ENCODE data around the gene KMT5C.
"Not testable (repeated sequence)": the region's sequence is repeated elsewhere in the genome, so short reads cannot be mapped to it uniquely, and the experiment has no call there.

KMT5C gene

DNA sequence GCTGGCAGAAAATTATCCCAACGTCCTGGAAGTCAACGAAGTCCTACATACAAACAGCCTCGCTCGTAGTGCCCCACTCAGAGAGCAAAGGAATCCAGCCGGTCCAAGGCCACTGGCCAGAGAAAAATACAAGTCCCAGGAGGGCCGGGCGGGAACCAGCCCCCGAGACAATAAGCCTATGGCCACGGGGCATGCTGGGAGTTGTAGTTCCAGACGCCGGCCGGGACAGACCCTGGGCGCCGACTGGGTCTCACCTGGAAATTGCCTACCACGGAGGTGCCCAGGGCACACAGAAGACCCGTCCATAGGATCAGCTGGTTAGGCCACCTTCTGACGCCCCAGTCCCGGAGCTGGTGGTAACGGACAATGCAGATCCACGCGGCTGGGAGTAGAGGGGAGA is 19.9 kb upstream of the KMT5C start:
- no peak for DNase-seq (ENCODE audit: low read depth)

DNA sequence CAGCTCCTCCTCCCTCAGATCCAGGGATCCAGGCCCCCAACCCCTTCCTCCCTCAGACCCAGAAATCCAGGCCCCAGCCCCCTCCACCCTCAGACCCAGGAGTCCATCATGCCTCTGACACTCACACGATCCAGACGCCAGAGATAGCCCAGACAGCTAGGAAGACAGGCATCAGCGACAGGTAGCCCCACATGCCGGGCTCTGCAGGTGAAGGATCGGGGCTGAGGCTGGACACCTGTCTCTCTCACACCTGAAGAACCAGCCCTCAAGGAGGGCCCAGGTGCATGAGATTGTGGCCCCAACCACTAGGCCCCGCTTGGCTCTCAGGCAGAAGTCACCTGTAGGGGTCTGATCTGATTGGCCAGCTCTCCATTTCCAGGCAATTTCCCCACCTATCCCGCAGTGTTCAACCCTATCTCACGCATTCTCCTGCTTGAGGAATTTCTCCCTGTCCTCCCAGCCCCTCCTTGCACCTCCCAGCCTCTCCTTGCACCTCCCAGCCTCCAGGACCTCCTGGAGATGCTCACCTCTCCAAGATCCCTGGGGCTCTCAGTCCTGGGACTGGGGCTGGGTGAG is 18.7 kb upstream of the KMT5C start:
- DNase-seq (ENCODE audit: low read depth), result no peak

GRCh38 chr19:55321466-55322137 is 18.1 kb upstream of the KMT5C start:
- DNase-seq (ENCODE audit: low read depth), result no peak

DNA sequence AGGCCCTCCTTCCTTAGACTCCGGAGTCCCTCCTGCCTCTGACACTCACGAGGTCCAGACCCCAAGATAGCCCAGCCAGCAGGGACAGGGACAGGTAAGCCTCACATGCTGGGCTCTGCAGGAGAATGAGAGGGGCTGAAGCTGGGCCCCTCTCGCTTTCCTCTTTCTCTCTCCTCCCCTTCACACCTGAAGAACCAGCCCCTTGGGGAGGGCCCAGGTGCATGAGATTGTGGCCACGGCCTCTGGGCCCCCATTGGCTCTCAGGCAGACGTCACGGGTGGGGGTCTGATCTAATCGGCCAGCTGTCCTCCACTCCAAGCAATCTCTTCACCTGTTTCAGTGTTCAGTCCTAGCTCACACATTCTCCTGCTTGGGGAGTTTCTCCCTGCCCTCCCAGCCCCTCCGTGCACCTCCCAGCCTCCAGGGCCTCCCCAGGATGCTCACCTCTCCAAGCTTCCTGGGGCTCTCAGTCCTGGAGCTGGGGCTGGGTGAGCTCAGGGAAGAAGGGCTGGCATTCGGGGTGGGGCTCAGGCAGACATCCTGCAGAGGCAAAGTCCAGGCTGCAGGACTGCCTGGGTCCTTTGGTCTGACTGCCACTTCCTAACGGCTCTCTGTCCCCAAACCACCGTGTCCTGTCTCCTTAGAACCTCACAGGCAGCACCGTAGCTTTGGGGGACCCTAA is 17.3 kb upstream of the KMT5C start:
- no peak for DNase-seq (ENCODE audit: low read depth)

DNA sequence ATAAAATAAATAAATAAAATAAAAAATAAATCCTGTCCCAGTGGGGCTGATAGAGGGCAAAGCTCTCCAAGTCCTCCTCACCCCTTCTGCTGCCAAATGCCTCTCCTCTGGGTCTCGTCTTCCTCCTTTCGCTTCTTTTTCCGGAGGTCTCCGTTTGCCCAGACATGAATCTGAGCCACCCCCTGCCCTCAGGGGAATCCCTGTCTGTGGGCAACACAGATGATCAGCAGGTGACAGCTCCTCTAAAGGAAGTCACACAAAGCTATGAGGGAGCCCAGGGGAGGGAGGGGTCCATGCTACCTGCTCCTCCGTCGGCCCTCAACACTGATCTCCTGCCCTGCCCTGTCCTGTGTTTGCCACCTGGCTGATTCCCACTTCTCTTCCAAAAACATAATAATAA is 15.0 kb upstream of the KMT5C start:
- DNase-seq (ENCODE audit: low read depth), result no peak

DNA sequence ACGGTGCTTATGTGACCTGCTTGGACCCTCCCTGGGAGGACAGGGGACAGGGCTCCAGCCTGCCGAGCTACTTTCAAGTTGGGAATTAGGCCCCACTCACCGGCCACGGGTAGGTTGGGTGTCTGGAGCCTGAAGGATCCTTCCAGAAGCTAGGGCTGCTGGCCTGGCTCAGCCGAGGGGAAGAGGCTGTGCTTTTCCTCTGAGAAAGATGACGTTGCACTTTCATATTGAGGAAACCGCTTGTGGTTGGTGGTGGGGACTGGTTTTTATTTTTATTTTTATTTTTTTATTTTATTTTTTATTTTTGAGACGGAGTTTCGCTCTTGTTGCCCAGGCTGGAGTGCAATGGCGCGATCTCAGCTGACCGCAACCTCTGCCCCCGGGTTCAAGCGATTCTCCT is 14.5 kb upstream of the KMT5C start, which contains the start of gene TMEM150B:
Gene TMEM150B, minus strand, starts transcription at position 170 of the 400 bp plus-strand sequence. CDS start 4,305 bp downstream, outside the sequence.
- DNase-seq (ENCODE audit: low read depth), result no peak

- DNase-seq (ENCODE audit: low read depth), result not testable (repeated sequence)
Measured at GRCh38 chr19:55328774-55329318, 10.8 kb upstream of the KMT5C start.

- not testable (repeated sequence) for DNase-seq (ENCODE audit: low read depth)
Measured at GRCh38 chr19:55329791-55330190, 9.9 kb upstream of the KMT5C start.

GRCh38 chr19:55333870-55334269 is 5.8 kb upstream of the KMT5C start:
- DNase-seq (ENCODE audit: low read depth), result no peak

DNA sequence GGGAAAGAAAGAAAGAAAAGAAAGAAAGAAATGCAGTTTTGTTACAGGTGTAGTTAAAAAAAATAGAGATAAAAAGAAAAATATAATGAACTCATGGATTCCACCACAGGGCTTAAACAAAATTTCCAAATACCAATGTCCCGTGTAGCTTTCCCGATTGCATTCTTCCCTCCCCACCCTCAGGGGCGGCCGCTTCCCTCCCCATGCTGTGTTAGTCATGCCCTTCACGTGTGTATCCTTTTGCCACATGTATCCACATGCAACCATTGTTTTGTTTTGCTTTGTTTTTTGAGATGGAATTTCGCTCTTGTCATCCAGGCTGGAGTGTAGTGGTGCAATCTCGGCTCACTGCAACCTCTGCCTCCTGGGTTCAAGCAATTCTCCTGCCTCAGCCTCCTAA is 3.6 kb upstream of the KMT5C start:
- DNase-seq (ENCODE audit: low read depth), result no peak

DNA sequence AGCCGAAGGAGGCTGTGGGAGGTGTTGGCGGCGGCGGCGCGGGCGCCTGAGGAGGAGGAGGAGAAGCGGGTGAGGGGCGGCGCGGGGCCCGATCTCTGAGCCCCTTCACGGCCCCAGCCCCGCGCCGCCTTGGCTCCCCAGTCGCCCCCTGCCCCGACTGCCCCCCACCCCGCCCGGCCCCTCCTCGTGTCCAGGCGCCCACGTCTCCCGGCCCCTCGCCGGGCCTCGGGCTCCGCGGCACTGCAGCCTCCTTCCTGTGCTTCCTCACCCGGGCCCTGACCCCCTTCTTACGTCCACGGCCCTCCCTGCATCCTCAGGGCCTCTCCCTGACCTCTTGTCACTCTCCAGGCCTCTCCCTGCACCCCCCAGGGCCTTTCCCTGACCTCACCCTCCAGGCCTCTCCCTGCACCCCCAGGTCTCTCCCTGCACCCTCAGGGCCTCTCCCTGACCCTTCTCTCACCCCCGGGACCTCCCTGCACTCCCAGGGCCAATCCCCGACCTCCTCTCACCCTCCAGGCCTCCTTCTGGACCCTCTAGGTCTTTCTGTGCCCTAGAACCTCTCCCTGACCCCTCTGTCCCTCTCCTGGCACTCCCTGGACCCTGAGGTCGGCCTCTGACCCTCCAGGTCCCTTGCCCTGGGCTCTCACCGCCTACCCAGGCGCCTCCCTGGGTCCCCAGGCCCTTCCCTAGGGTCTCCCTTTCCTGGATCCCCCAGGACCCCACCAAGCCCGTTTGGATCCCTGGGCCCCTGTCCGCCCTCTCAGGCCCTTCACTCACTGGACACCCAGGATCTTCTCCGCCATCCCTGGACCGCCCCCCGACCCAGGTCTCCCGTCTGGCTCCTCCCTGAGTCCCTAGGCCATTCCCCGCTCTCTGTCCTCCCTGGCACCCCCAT is 460 bp downstream of the KMT5C start:
- no peak for DNase-seq (ENCODE audit: low read depth)

- DNase-seq (ENCODE audit: low read depth), result no peak
Measured at GRCh38 chr19:55340784-55341147, 1.1 kb downstream of the KMT5C start.

GRCh38 chr19:55341171-55341588 is 1.5 kb downstream of the KMT5C start:
- DNase-seq (ENCODE audit: low read depth), result no peak

GRCh38 chr19:55341595-55342531 is 2.2 kb downstream of the KMT5C start:
- no peak for DNase-seq (ENCODE audit: low read depth)

DNA sequence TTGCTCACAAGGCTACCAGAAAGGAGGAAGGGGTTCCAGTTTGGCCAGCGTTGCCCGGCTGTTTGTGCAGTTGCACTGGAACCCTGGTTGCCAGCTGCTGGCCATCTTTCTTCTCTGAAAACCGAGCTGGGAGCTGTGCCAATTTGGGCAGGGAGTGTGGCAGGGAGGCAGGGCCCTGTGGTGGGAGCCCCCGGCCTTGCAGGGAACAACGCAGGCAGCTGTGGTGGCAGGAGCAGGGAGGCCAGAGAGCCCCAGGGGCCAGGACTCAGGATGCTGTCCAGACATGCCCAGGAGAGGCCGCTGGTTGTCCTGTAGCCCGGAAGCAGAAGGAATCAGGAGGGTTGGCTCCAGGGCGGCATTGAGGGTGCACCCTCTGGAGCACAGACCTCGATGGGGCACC is 4.8 kb downstream of the KMT5C start:
- DNase-seq (ENCODE audit: low read depth), result no peak

DNA sequence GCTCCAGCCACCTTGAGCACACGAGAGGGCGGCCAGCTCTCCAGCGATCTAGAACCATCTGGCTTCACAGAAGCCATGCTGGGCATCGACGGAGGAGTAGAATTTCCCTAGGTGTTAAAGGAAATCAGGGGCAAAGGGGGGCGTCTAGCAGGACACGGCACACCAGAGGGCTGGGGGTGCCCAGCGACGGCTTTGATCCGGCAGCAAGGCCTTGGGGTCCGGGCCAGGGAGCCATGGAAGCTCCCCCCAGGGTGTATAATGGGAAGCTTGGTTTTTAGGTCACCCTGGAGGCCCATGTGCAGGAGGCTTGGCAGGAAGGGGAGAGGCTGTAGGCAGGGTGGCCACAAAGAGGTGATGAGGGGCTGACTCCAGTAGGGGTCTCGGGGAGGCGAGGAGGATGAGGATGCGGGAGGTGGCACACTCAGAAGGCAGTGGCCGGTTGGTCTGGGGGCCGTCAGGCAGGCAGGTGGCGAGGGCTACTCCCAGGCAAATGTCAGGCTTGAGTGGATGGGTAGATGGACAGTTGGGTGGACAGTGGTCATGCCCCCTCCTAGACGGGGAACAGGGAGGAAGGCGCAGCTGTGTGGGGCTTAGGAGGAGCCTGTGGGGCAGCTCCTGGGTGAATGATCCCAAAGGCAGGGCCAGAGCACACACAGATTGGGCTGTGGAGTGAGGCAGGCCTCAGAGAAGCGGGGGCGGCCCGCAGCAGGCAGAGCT is 5.6 kb downstream of the KMT5C start:
- DNase-seq (ENCODE audit: low read depth), result no peak

- peak; percentile 70 for DNase-seq (ENCODE audit: low read depth)
Measured at GRCh38 chr19:55345818-55346724, 6.4 kb downstream of the KMT5C start.

- DNase-seq (ENCODE audit: low read depth), result no peak
Measured at GRCh38 chr19:55346725-55347441, 7.2 kb downstream of the KMT5C start.

Data from fibroblast of the conjunctiva (primary cell).